ENCODE measurements around the gene LTBR. TPM values are rescaled to one million over a fixed set of nuclear protein-coding genes. Genes with fewer than 3 reads are reported as not detected.

LTBR gene
- total and polyA plus RNA-seq, 4 donors, result 15.8 to 138 (median 89.0) TPM

- DNase-seq (ENCODE audit: low spot score), result no peak
- Histone ChIP-seq H3K4me1 (ENCODE audit: control insufficient read depth in 4 of 4, insufficient read depth in 4 of 4, low read length in 3 of 4) (peaks cover 5 to 16% (median 12%) of the 10 kb centered on the region in 4 donors), H3K36me3 (ENCODE audit: control insufficient read depth in 4 of 4, insufficient read depth in 3 of 4, low read depth in 1 of 4, low read length in 3 of 4) (no peaks in the 10 kb centered on the region), H3K27ac (ENCODE audit: low read depth in 1 of 2, low read length in 2 of 2) (peak overlapping the region in 1 of 2 donors; percentile 23), H3K4me3 (ENCODE audit: low read depth in 1 of 3, low read length in 3 of 3) (no peak overlapping the region), H3K27me3 (ENCODE audit: control insufficient read depth in 4 of 4, insufficient read depth in 4 of 4, low read length in 3 of 4) (no peaks in the 10 kb centered on the region), H3K9ac (ENCODE audit: low read depth in 1 of 2, low read length in 2 of 2) (no peak overlapping the region), H3K9me3 (ENCODE audit: control insufficient read depth in 4 of 4, low read length in 3 of 4) (no peaks in the 10 kb centered on the region)
- WGBS, result 68% methylated on average over 19 of the region's 19 CpGs
- TF ChIP-seq SP1 (IDR thresholded peaks at IDR 0.05) (peak; percentile 34), FOXA2 (IDR thresholded peaks at IDR 0.05) (no peak)
Measured at GRCh38 chr12:6376079-6376869, 7.7 kb upstream of the LTBR start.

- Histone ChIP-seq H3K9me3 (ENCODE audit: control insufficient read depth in 4 of 4, low read length in 3 of 4) (no peaks in the 10 kb centered on the region), H3K4me1 (ENCODE audit: control insufficient read depth in 4 of 4, insufficient read depth in 4 of 4, low read length in 3 of 4) (peaks cover 5 to 16% (median 12%) of the 10 kb centered on the region in 4 donors), H3K27ac (ENCODE audit: low read depth in 1 of 2, low read length in 2 of 2) (peak overlapping the region; percentile 4 to 6), H3K9ac (ENCODE audit: low read depth in 1 of 2, low read length in 2 of 2) (peak overlapping the region in 1 of 2 donors; percentile 27), H3K36me3 (ENCODE audit: control insufficient read depth in 4 of 4, insufficient read depth in 3 of 4, low read depth in 1 of 4, low read length in 3 of 4) (no peaks in the 10 kb centered on the region), H3K27me3 (ENCODE audit: control insufficient read depth in 4 of 4, insufficient read depth in 4 of 4, low read length in 3 of 4) (no peaks in the 10 kb centered on the region), H3K4me3 (ENCODE audit: low read depth in 1 of 3, low read length in 3 of 3) (no peak overlapping the region)
- no peak for DNase-seq (ENCODE audit: low spot score)
- no peak for TF ChIP-seq RAD21 (IDR thresholded peaks at IDR 0.05)
- TF ChIP-seq EGR1 (IDR thresholded peaks at IDR 0.05; ENCODE audit: low read depth in 2 of 2), result no peak
- WGBS, result 79% methylated on average over 10 of the region's 10 CpGs
Measured at GRCh38 chr12:6376870-6377666, 6.9 kb upstream of the LTBR start.

- H3K4me3 ChIP-seq (ENCODE audit: low read depth in 1 of 3, low read length in 3 of 3), result no peak overlapping the region
- H3K9me3 ChIP-seq (ENCODE audit: control insufficient read depth in 4 of 4, low read length in 3 of 4), result no peaks in the 10 kb centered on the region
- 28% methylated on average over 4 of the region's 4 CpGs for WGBS
- no peaks in the 10 kb centered on the region for H3K27me3 ChIP-seq (ENCODE audit: control insufficient read depth in 4 of 4, insufficient read depth in 4 of 4, low read length in 3 of 4)
- H3K27ac ChIP-seq (ENCODE audit: low read depth in 1 of 2, low read length in 2 of 2), result peak overlapping the region; percentile 4 to 6
- H3K4me1 ChIP-seq (ENCODE audit: control insufficient read depth in 4 of 4, insufficient read depth in 4 of 4, low read length in 3 of 4), result peaks cover 5 to 16% (median 12%) of the 10 kb centered on the region in 4 donors
- DNase-seq (ENCODE audit: low spot score), result no peak
- H3K36me3 ChIP-seq (ENCODE audit: control insufficient read depth in 4 of 4, insufficient read depth in 3 of 4, low read depth in 1 of 4, low read length in 3 of 4), result no peaks in the 10 kb centered on the region
- H3K9ac ChIP-seq (ENCODE audit: low read depth in 1 of 2, low read length in 2 of 2), result no peak overlapping the region
- no peak for TF ChIP-seq FOXA2 (IDR thresholded peaks at IDR 0.05)
- peak; percentile 24 for TF ChIP-seq NR2F2 (IDR thresholded peaks at IDR 0.05)
- TF ChIP-seq FOXA1 (IDR thresholded peaks at IDR 0.05), result no peak
- TF ChIP-seq REST (IDR thresholded peaks at IDR 0.05), result peak; percentile 43
- TF ChIP-seq CTCF (IDR thresholded peaks at IDR 0.05; ENCODE audit: low read depth, low read length, missing input control), result no peak
- no peak for TF ChIP-seq EGR1 (IDR thresholded peaks at IDR 0.05; ENCODE audit: low read depth in 2 of 2)
- TF ChIP-seq RAD21 (IDR thresholded peaks at IDR 0.05), result peak; percentile 49 to 55
- TF ChIP-seq RXRA (IDR thresholded peaks at IDR 0.05), result peak; percentile 63 to 79
- no peak for TF ChIP-seq GABPA (IDR thresholded peaks at IDR 0.05 in 1 of 2, conservative IDR thresholded peaks at IDR 0.05 in 1 of 2)
- no peak for TF ChIP-seq ATF3 (IDR thresholded peaks at IDR 0.05)
- TF ChIP-seq JUND (IDR thresholded peaks at IDR 0.05), result peak in 1 of 2 donors; percentile 39
- TF ChIP-seq HNF4G (IDR thresholded peaks at IDR 0.05), result no peak
- peak; percentile 57 to 68 for TF ChIP-seq HNF4A (conservative IDR thresholded peaks at IDR 0.05)
- peak; percentile 62 for TF ChIP-seq SP1 (IDR thresholded peaks at IDR 0.05)
- TF ChIP-seq YY1 (IDR thresholded peaks at IDR 0.05), result peak; percentile 58
- peak; percentile 80 for TF ChIP-seq MAX (IDR thresholded peaks at IDR 0.05)
- no peak for TF ChIP-seq TAF1 (conservative IDR thresholded peaks at IDR 0.05)
- no peak for TF ChIP-seq ZBTB33 (IDR thresholded peaks at IDR 0.05)
Measured at GRCh38 chr12:6377667-6377994, 6.3 kb upstream of the LTBR start.
